K562 (cell line): ENCODE results near the gene CRAMP1. TPM values are rescaled to one million over a fixed set of nuclear protein-coding genes. Genes with fewer than 3 reads are reported as not detected.
A peak's percentile ranks its signal among the peaks of the same experiment; 100 is the strongest.

Source experiments
- BRCA1 ChIP-seq, 2 experiments: fragments of 450-650 bp in 1 of 2; sonication (generic) in 1 of 2; formaldehyde crosslinking in 1 of 2; IDR thresholded peaks; 2 replicates each; pipeline versions ENCODE4 v1.5.0 to v1.6.1; 2017 to 2020; ENCODE audit warnings: mild to moderate bottlenecking in 1 of 2, missing genetic modification reagents in 1 of 2
- CBX1 ChIP-seq: sonication (generic); IDR thresholded peaks from 2 replicates; pipeline ENCODE4 v1.6.1; 2016; ENCODE audit warnings: antibody characterized with exemption, low read depth, mild to moderate bottlenecking
- CREB3L1 ChIP-seq: fragments of 450-650 bp; IDR thresholded peaks from 2 replicates; pipeline ENCODE4 v1.6.1; 2014; ENCODE audit warnings: low read depth, mild to moderate bottlenecking, moderate library complexity, borderline replicate concordance
- ELF2 ChIP-seq: fragments of 250-450 bp; sonication (Bioruptor Pico); IDR thresholded peaks from 2 replicates; pipeline ENCODE4 v1.5.0; 2021; ENCODE audit warnings: mild to moderate bottlenecking
- FOXM1 ChIP-seq, 2 experiments: fragments of 450-650 bp in 1 of 2; sonication (generic) in 1 of 2; formaldehyde crosslinking in 1 of 2; IDR thresholded peaks; 2 replicates each; pipeline versions ENCODE4 v1.6.1 to v1.9.0; 2017 to 2022; ENCODE audit warnings: low read depth in 2 of 2, mild to moderate bottlenecking in 2 of 2, missing genetic modification reagents in 1 of 2, moderate library complexity in 1 of 2
- HNRNPK ChIP-seq: fragments of 200-400 bp; formaldehyde crosslinking; IDR thresholded peaks from one replicate; pipeline ENCODE4 v1.6.1; 2018; ENCODE audit warnings: mild to moderate bottlenecking, low read depth, low read length; ENCODE audit not compliant: poor library complexity, severe bottlenecking
- JUND ChIP-seq, 2 experiments: IDR thresholded peaks; 2 replicates in 1 of 2; 3 replicates in 1 of 2; pipeline ENCODE4 v1.6.1; 2011; ENCODE audit warnings: borderline replicate concordance in 2 of 2, low read depth in 2 of 2, low read length in 2 of 2, improper control_type of control experiment in 1 of 2, missing biosample characterization in 1 of 2, missing genetic modification characterization in 1 of 2, missing genetic modification reagents in 1 of 2
- KHSRP ChIP-seq: fragments of 450-650 bp; IDR thresholded peaks from 2 replicates; pipeline ENCODE4 v1.6.1; 2017
- MCM3 ChIP-seq: fragments of 450-650 bp; IDR thresholded peaks from 2 replicates; pipeline ENCODE4 v1.6.1; 2016
- MEF2D ChIP-seq: conservative IDR thresholded peaks from 2 replicates; pipeline ENCODE4 v1.6.1; 2016; ENCODE audit warnings: low read depth, missing genetic modification characterization, missing compliant biosample characterization
- MXI1 ChIP-seq: IDR thresholded peaks from 2 replicates; pipeline ENCODE4 v1.6.1; 2011; ENCODE audit warnings: low read depth, mild to moderate bottlenecking, improper control_type of control experiment, low read length
- PHB ChIP-seq: fragments of 250-450 bp; sonication (Bioruptor Pico); IDR thresholded peaks from 2 replicates; pipeline ENCODE4 v1.5.0; 2021
- PHF8 ChIP-seq: fragments of 200-600 bp; sonication (generic); IDR thresholded peaks from 2 replicates; pipeline ENCODE4 v1.6.1; 2012; ENCODE audit warnings: mixed run types, mild to moderate bottlenecking, inconsistent platforms, low read length, moderate library complexity, borderline replicate concordance
- PPARD ChIP-seq: fragments of 250-450 bp; sonication (Bioruptor Pico); IDR thresholded peaks from 2 replicates; pipeline ENCODE4 v1.8.0; 2022; ENCODE audit warnings: inconsistent platforms, mild to moderate bottlenecking, moderate library complexity
- PYGO2 ChIP-seq: fragments of 450-650 bp; IDR thresholded peaks from 2 replicates; pipeline ENCODE4 v1.6.1; 2016; ENCODE audit warnings: mild to moderate bottlenecking, missing genetic modification characterization, moderate library complexity, missing compliant biosample characterization
- SMARCB1 ChIP-seq: IDR thresholded peaks from 2 replicates; pipeline ENCODE4 v1.6.1; 2011; ENCODE audit warnings: improper control_type of control experiment, low read depth; ENCODE audit not compliant: insufficient read length
- SMARCC2 ChIP-seq: fragments of 450-650 bp; IDR thresholded peaks from 2 replicates; pipeline ENCODE4 v1.6.1; 2017; ENCODE audit warnings: antibody characterized with exemption, moderate library complexity, mild to moderate bottlenecking, low read depth
- SRSF3 ChIP-seq: fragments of 200-400 bp; formaldehyde crosslinking; IDR thresholded peaks from 2 replicates; pipeline ENCODE4 v1.6.1; 2016; ENCODE audit warnings: mild to moderate bottlenecking, low read length, moderate library complexity; ENCODE audit not compliant: insufficient read depth
- TCFL5 ChIP-seq: fragments of 250-450 bp; sonication (Bioruptor Pico); conservative IDR thresholded peaks from 2 replicates; pipeline ENCODE4 v1.6.1; 2021; ENCODE audit warnings: mild to moderate bottlenecking, moderate library complexity, matching md5 sums
- ZNF253 ChIP-seq: fragments of 250-450 bp; sonication (Bioruptor Pico); conservative IDR thresholded peaks from 2 replicates; pipeline ENCODE4 v1.6.1; 2021; ENCODE audit warnings: mild to moderate bottlenecking
- ZNF780A ChIP-seq: fragments of 250-450 bp; sonication (Bioruptor Pico); IDR thresholded peaks from 2 replicates; pipeline ENCODE4 v1.5.0; 2021; ENCODE audit warnings: mild to moderate bottlenecking
- ZNF785 ChIP-seq: fragments of 250-450 bp; sonication (Bioruptor Pico); IDR thresholded peaks from 2 replicates; pipeline ENCODE4 v1.4.0; 2020; ENCODE audit warnings: mild to moderate bottlenecking
- polyA plus RNA-seq, 8 experiments: library from polyadenylated mRNA; depleted of rRNA in 4 of 8; stranded (reverse) in 5 of 8; unstranded in 3 of 8; fragments of >200 nt; fragmentation: Nextera tagmentation in 2 of 8; fragmentation: Illumina TruSeq in 1 of 8; extraction: Ambion mirVana in 2 of 8; extraction: Trizol in 1 of 8; gene quantifications; 2 replicates each; pipeline versions ENCODE4 v1.2.1 to v1.2.3, GENCODE V29; 2011 to 2014; ENCODE audit warnings: inconsistent platforms in 1 of 8, missing spikeins in 1 of 8
- total RNA-seq, 7 experiments: library from RNA; depleted of rRNA in 6 of 7; stranded (reverse); fragments of >200 nt in 6 of 7; fragmentation: Illumina TruSeq in 2 of 7; extraction: Trizol in 2 of 7; gene quantifications; 2 replicates each; pipeline versions ENCODE4 v1.2.1 to v1.2.3, GENCODE V29; 2011 to 2021; ENCODE audit warnings: low replicate concordance in 1 of 7
- TF ChIP-seq, protein P1 (sequence below): sonication (generic); formaldehyde crosslinking; IDR thresholded peaks from 2 replicates; pipeline ENCODE4 v1.8.1; 2023; ENCODE audit warnings: mild to moderate bottlenecking, missing genetic modification reagents, moderate library complexity
- TF ChIP-seq, protein P2 (sequence below): fragments of 450-650 bp; formaldehyde crosslinking; IDR thresholded peaks from 2 replicates; pipeline ENCODE4 v1.4.0; 2022; ENCODE audit warnings: missing genetic modification characterization

Gene CRAMP1
- total and polyA plus RNA-seq, 9 of the 15 experiments (the other 6 are each of a cell fraction or from before 2014, with no cell fraction given): 0.52 to 20.8 (median 7.5) TPM

DNA sequence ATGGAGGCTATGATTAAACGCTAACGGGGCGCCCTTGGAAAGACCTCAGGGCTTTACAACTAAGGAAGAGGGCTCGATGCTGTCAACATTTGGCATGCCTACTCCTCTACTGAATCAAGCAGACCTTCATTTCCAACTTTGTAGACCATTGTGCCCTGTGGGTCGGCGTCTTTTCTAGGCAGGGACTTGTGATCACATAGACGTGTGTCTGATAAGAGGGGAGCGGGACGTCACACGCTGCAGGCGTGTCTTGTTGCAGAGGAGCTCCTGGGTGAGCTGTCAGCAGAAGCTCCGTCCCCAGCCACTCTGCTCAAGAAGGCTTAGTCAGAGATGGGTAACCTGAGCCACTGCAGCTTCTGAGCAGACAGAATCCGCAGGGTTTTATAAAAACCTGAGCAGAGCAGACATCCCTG lies 96.6 kb downstream of the CRAMP1 start (continued):
- no peak for TF ChIP-seq SMARCB1
- no peak for TF ChIP-seq PHB
- TF ChIP-seq MCM3: no peak
- TF ChIP-seq MEF2D (tag): 0 out of 2 replicates have a peak, but pooled peaks have one; percentile 35
- no peak for TF ChIP-seq ZNF780A (CRISPR knock-in tag)
- no peak for TF ChIP-seq BRCA1 (IDR thresholded peaks at IDR 0.05)
- no peak for TF ChIP-seq BRCA1 (CRISPR knock-in tag; IDR thresholded peaks at IDR 0.05)
- TF ChIP-seq KHSRP: no peak
- no peak; the same call in 1 of the 2 replicates for TF ChIP-seq PHF8
- TF ChIP-seq, protein P1, sequence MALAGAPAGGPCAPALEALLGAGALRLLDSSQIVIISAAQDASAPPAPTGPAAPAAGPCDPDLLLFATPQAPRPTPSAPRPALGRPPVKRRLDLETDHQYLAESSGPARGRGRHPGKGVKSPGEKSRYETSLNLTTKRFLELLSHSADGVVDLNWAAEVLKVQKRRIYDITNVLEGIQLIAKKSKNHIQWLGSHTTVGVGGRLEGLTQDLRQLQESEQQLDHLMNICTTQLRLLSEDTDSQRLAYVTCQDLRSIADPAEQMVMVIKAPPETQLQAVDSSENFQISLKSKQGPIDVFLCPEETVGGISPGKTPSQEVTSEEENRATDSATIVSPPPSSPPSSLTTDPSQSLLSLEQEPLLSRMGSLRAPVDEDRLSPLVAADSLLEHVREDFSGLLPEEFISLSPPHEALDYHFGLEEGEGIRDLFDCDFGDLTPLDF (CRISPR knock-in tag): no peak
- no peak for TF ChIP-seq HNRNPK
- no peak for TF ChIP-seq CREB3L1
- TF ChIP-seq MXI1: no peak
- no peak for TF ChIP-seq ELF2 (CRISPR knock-in tag)
- no peak for TF ChIP-seq CBX1
- TF ChIP-seq, protein P2, sequence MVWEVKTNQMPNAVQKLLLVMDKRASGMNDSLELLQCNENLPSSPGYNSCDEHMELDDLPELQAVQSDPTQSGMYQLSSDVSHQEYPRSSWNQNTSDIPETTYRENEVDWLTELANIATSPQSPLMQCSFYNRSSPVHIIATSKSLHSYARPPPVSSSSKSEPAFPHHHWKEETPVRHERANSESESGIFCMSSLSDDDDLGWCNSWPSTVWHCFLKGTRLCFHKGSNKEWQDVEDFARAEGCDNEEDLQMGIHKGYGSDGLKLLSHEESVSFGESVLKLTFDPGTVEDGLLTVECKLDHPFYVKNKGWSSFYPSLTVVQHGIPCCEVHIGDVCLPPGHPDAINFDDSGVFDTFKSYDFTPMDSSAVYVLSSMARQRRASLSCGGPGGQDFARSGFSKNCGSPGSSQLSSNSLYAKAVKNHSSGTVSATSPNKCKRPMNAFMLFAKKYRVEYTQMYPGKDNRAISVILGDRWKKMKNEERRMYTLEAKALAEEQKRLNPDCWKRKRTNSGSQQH (CRISPR knock-in tag): no peak
- no peak for TF ChIP-seq PYGO2 (tag)
- TF ChIP-seq TCFL5 (CRISPR knock-in tag): no peak
- TF ChIP-seq PPARD (CRISPR knock-in tag): no peak
- no peak for TF ChIP-seq ZNF785 (CRISPR knock-in tag)
- no peak for TF ChIP-seq FOXM1 (IDR thresholded peaks at IDR 0.05; ENCODE audit: low read depth)
- no peak for TF ChIP-seq FOXM1 (CRISPR knock-in tag; IDR thresholded peaks at IDR 0.05; ENCODE audit: low read depth)
- TF ChIP-seq JUND (IDR thresholded peaks at IDR 0.05; ENCODE audit: borderline replicate concordance, low read depth, low read length): peak; percentile 56
- no peak; the same call in 2 of the 3 replicates for TF ChIP-seq JUND (tag; IDR thresholded peaks at IDR 0.05; ENCODE audit: borderline replicate concordance, low read depth, low read length)
- TF ChIP-seq ZNF253 (CRISPR knock-in tag): no peak
- no peak for TF ChIP-seq SMARCC2
- no peak for TF ChIP-seq SRSF3
